Activated CD4-positive, alpha-beta memory T cell treated with anti-CD3 and anti-CD28 coated beads, Interleukin-2, amount 10 ng/mL, durations not matched to agents 7 days and 5 days (primary cell): ENCODE results near the gene BICDL2. TPM values are rescaled to one million over a fixed set of nuclear protein-coding genes. Genes with fewer than 3 reads are reported as not detected.

ENCODE experiments used
- CTCF ChIA-PET: fragments of 350-600 bp; sonication (Branson Sonifier 250); formaldehyde crosslinking; loops from one replicate; lab custom pipeline; 2021; ENCODE audit warnings: antibody characterized with exemption, inconsistent platforms; lab: Charles Lee
- POLR2A ChIA-PET: fragments of 350-600 bp; sonication (Branson Sonifier 250); formaldehyde crosslinking; loops from one replicate; lab custom pipeline; 2021; ENCODE audit warnings: antibody characterized with exemption; lab: Charles Lee
- DNase-seq: peaks from one replicate; pipeline ENCODE4 v3.0.0-alpha.2; 2020
- H3K27ac Mint-ChIP-seq: one replicate; pipeline ENCODE4 v1.8.0; 2021; ENCODE audit warnings: mild to moderate bottlenecking, mixed read lengths
- H3K27me3 Mint-ChIP-seq: one replicate; pipeline ENCODE4 v1.8.0; 2021; ENCODE audit warnings: mixed read lengths
- H3K36me3 Mint-ChIP-seq: one replicate; pipeline ENCODE4 v1.8.0; 2021; ENCODE audit warnings: low read depth, mixed read lengths
- H3K4me1 Mint-ChIP-seq: one replicate; pipeline ENCODE4 v1.8.0; 2021; ENCODE audit warnings: mixed read lengths
- H3K4me3 Mint-ChIP-seq: one replicate; pipeline ENCODE4 v1.8.0; 2021; ENCODE audit warnings: mild to moderate bottlenecking, mixed read lengths
- H3K9me3 Mint-ChIP-seq: one replicate; pipeline ENCODE4 v1.8.0; 2021; ENCODE audit warnings: mixed read lengths
- total RNA-seq, 2 experiments: library from RNA; stranded (reverse); gene quantifications; one replicate each; pipeline ENCODE4 v1.2.3, GENCODE V29; 2021

BICDL2 gene
- total RNA-seq, 2 experiments from 2014 or later = 1.4 to 1.9 TPM

GRCh38 chr16:3027983-3028715, 8.6 kb downstream of the BICDL2 start:
- POLR2A ChIA-PET = interaction anchor here (0.7 to 9.3 kb wide), 18 partner anchors 16 to 130 kb away, joined by 3 to 72 read pairs (median 6); partner anchors contain the start of genes IL32, MMP25, PAQR4 and PKMYT1
- CTCF ChIA-PET = interaction anchor here (0.9 to 10.4 kb wide), 29 partner anchors 7 to 160 kb away, joined by 3 to 209 read pairs (median 5); partner anchors contain the start of genes BICDL2, CLDN6, HCFC1R1 and MMP25
- Mint-ChIP-seq H3K4me3 (peak overlapping the region; percentile 66), H3K27ac (no peak overlapping the region), H3K27me3 (peaks cover 31% of the 10 kb centered on the region), H3K4me1 (peaks cover 51% of the 10 kb centered on the region), H3K36me3 (peaks cover 16% of the 10 kb centered on the region), H3K9me3 (no peaks in the 10 kb centered on the region)
- DNase-seq = peak; percentile 90

- Mint-ChIP-seq H3K4me1 (peaks cover 54% of the 10 kb centered on the region), H3K36me3 (peaks cover 20% of the 10 kb centered on the region), H3K9me3 (no peaks in the 10 kb centered on the region), H3K27ac (no peak overlapping the region), H3K4me3 (no peak overlapping the region), H3K27me3 (peaks cover 24% of the 10 kb centered on the region)
- POLR2A ChIA-PET = interaction anchor here (1.1 to 9.3 kb wide), 14 partner anchors 16 to 131 kb away, joined by 3 to 72 read pairs (median 7); partner anchors contain the start of genes IL32, MMP25 and PAQR4
- DNase-seq = no peak
- CTCF ChIA-PET = interaction anchor here (0.7 to 10.4 kb wide), 20 partner anchors 6 to 143 kb away, joined by 3 to 209 read pairs (median 6); partner anchors contain the start of genes BICDL2, CLDN6, HCFC1R1 and THOC6
These were observed 9.3 kb downstream of the BICDL2 start for GRCh38 chr16:3027489-3027795.

- CTCF ChIA-PET = interaction anchor here (0.7 to 10.4 kb wide), 15 partner anchors 11 to 144 kb away, joined by 3 to 209 read pairs (median 6); partner anchors contain the start of genes BICDL2 and ZNF213
- DNase-seq = no peak
- Mint-ChIP-seq H3K27me3 (peaks cover 18% of the 10 kb centered on the region), H3K4me1 (peaks cover 58% of the 10 kb centered on the region), H3K27ac (no peak overlapping the region), H3K36me3 (peaks cover 22% of the 10 kb centered on the region), H3K4me3 (no peak overlapping the region), H3K9me3 (no peaks in the 10 kb centered on the region)
- POLR2A ChIA-PET = interaction anchor here (1.1 to 9.3 kb wide), 9 partner anchors 17 to 123 kb away, joined by 4 to 72 read pairs (median 5); partner anchors contain the start of genes MMP25 and PAQR4
These were observed 9.9 kb downstream of the BICDL2 start for GRCh38 chr16:3026609-3027488.

- Mint-ChIP-seq H3K27me3 (peaks cover 14% of the 10 kb centered on the region), H3K36me3 (peaks cover 27% of the 10 kb centered on the region)
- POLR2A ChIA-PET = interaction anchor here (4.5 kb wide), 1 partner anchor 21 kb away, joined by 20 read pairs; no protein-coding TSS in a partner anchor
These were observed 10.8 kb downstream of the BICDL2 start for GRCh38 chr16:3026003-3026378.

GRCh38 chr16:3025032-3026002, 11.4 kb downstream of the BICDL2 start:
- Mint-ChIP-seq H3K4me3 (peak overlapping the region; percentile 17), H3K36me3 (peaks cover 27% of the 10 kb centered on the region), H3K27me3 (peaks cover 14% of the 10 kb centered on the region), H3K4me1 (peaks cover 66% of the 10 kb centered on the region), H3K27ac (no peak overlapping the region), H3K9me3 (no peaks in the 10 kb centered on the region)
- CTCF ChIA-PET = interaction anchor here (0.7 to 9.9 kb wide), 7 partner anchors 8 to 250 kb away, joined by 3 to 72 read pairs (median 3); no protein-coding TSS in a partner anchor
- DNase-seq = no peak
- POLR2A ChIA-PET = interaction anchor here (0.9 to 1.7 kb wide), 4 partner anchors 9 to 100 kb away, joined by 3 to 7 read pairs (median 4); partner anchors contain the start of gene PKMYT1

More at GRCh38 chr16:3026003-3026378, 10.8 kb downstream of the BICDL2 start:
- CTCF ChIA-PET = interaction anchor here (1.0 to 10.4 kb wide), 3 partner anchors 22 to 109 kb away, joined by 3 to 209 read pairs (median 72); partner anchors contain the start of gene ZNF213
- peaks cover 63% of the 10 kb centered on the region for H3K4me1 Mint-ChIP-seq
- DNase-seq = no peak
- no peak overlapping the region for H3K27ac Mint-ChIP-seq
- H3K9me3 Mint-ChIP-seq = no peaks in the 10 kb centered on the region
- no peak overlapping the region for H3K4me3 Mint-ChIP-seq

GRCh38 chr16:3023669-3024478, 12.9 kb downstream of the BICDL2 start, which contains the start of the genes HCFC1R1 and THOC6:
Gene HCFC1R1 (minus strand): TSS chr16:3023942. CDS start chr16:3023941, 1 bp downstream.
Gene THOC6 (plus strand): TSS chr16:3024035. CDS start chr16:3024327, 292 bp downstream.
- H3K4me1 Mint-ChIP-seq = peaks cover 58% of the 10 kb centered on the region
- H3K9me3 Mint-ChIP-seq = no peaks in the 10 kb centered on the region
- CTCF ChIA-PET = interaction anchor here (0.7 to 9.9 kb wide), 12 partner anchors 8 to 105 kb away, joined by 3 to 97 read pairs (median 5); partner anchors contain the start of gene IL32
- peak within 1 kb of the TSS; percentile 73 for H3K4me3 Mint-ChIP-seq
- H3K27ac Mint-ChIP-seq = peak within 1 kb of the TSS; percentile 83
- peaks cover 5% of the 10 kb centered on the region for H3K27me3 Mint-ChIP-seq
- peaks cover 27% of the 10 kb centered on the region for H3K36me3 Mint-ChIP-seq
- POLR2A ChIA-PET = interaction anchor here (0.9 to 4.7 kb wide), 17 partner anchors 8 to 377 kb away, joined by 3 to 52 read pairs (median 4); partner anchors contain the start of genes IL32, PKMYT1, ZNF174 and ZNF213
- peak; percentile 97 for DNase-seq

- CTCF ChIA-PET = interaction anchor here (1.2 to 9.9 kb wide), 7 partner anchors 8 to 106 kb away, joined by 3 to 97 read pairs (median 7); no protein-coding TSS in a partner anchor
- peak overlapping the region; percentile 83 for H3K27ac Mint-ChIP-seq
These were observed 13.4 kb downstream of the BICDL2 start for GRCh38 chr16:3023415-3023668.

GRCh38 chr16:3022684-3023414, 13.9 kb downstream of the BICDL2 start:
- DNase-seq = peak; percentile 37
- Mint-ChIP-seq H3K27ac (peak overlapping the region; percentile 83), H3K27me3 (peaks cover 5% of the 10 kb centered on the region), H3K36me3 (peaks cover 27% of the 10 kb centered on the region), H3K4me3 (peak overlapping the region; percentile 73), H3K9me3 (no peaks in the 10 kb centered on the region), H3K4me1 (peaks cover 54% of the 10 kb centered on the region)
- POLR2A ChIA-PET = interaction anchor here (1.0 to 4.7 kb wide), 18 partner anchors 9 to 378 kb away, joined by 3 to 52 read pairs (median 4); partner anchors contain the start of genes FLYWCH1, IL32, PAQR4 and PKMYT1
- CTCF ChIA-PET = interaction anchor here (1.2 to 9.9 kb wide), 6 partner anchors 9 to 106 kb away, joined by 3 to 97 read pairs (median 12); no protein-coding TSS in a partner anchor

More at GRCh38 chr16:3023415-3023668, 13.4 kb downstream of the BICDL2 start:
- DNase-seq = no peak
- POLR2A ChIA-PET = interaction anchor here (1.0 to 4.7 kb wide), 16 partner anchors 9 to 378 kb away, joined by 3 to 52 read pairs (median 4); partner anchors contain the start of genes IL32, PKMYT1, ZNF174 and ZNF213
- Mint-ChIP-seq H3K9me3 (no peaks in the 10 kb centered on the region), H3K4me1 (peaks cover 54% of the 10 kb centered on the region), H3K36me3 (peaks cover 27% of the 10 kb centered on the region), H3K4me3 (peak overlapping the region; percentile 73), H3K27me3 (peaks cover 6% of the 10 kb centered on the region)

- Mint-ChIP-seq H3K27ac (peak overlapping the region; percentile 83), H3K27me3 (peaks cover 5% of the 10 kb centered on the region), H3K4me3 (peak overlapping the region; percentile 73), H3K36me3 (peaks cover 27% of the 10 kb centered on the region), H3K9me3 (no peaks in the 10 kb centered on the region), H3K4me1 (peaks cover 51% of the 10 kb centered on the region)
- POLR2A ChIA-PET = interaction anchor here (0.7 to 4.7 kb wide), 12 partner anchors 9 to 149 kb away, joined by 3 to 52 read pairs (median 4); partner anchors contain the start of genes FLYWCH1, PAQR4 and PKMYT1
- CTCF ChIA-PET = interaction anchor here (1.8 to 9.9 kb wide), 5 partner anchors 9 to 107 kb away, joined by 5 to 97 read pairs (median 18); no protein-coding TSS in a partner anchor
- peak; percentile 86 for DNase-seq
These were observed 14.5 kb downstream of the BICDL2 start for GRCh38 chr16:3022208-3022683.
